ENCODE results near the gene INPP5A. TPM values are rescaled to one million over a fixed set of nuclear protein-coding genes. Genes with fewer than 3 reads are reported as not detected.
A peak's percentile ranks its signal among the peaks of the same experiment; 100 is the strongest.

The INPP5A gene
- total and polyA plus RNA-seq, 9 of the 15 experiments (the other 6 are each of a cell fraction or from before 2014, with no cell fraction given), result 0.66 to 11.6 (median 7.7) TPM

DNA sequence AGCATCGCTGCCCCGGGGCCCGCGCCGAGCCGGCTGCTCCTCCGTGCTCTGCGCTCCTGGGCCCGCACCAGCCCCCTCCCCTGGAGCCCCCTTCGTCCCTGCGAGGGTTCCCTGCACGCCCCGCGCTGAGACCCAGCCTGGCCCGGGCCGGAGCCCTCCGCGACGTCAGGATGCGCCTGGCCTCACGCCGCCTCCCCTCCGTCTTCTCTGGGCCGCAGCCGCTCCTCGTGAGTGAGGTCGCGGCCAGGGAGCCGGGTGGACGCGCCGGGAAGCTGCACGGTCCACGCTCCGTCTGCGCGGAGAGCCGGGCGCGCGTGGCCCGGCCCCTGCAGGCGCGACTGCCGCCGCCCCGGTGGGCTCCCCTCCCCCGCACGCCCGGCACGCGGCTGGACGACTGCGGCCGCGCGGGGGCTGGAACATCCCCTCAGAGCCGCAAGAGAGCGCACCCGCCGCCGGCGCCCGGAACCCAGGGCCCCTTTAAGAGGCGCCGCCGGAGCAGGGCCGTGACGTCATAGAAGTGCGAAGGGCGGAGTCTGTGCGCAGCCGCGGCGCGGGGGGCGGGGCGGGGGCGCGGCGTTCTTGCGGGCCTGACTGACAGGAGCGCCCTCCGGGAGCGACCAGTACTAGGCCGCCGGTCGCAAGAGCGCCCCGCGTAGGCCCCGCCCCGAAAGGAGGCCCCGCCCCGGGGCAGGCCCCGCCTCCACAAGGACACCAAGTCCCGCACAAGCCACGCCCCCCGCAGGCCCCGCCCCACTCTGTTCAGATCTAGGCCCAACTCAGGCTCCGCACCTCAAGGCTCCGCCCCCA lies 507 bp upstream of the INPP5A start (continued):
- TF ChIP-seq, protein P1, sequence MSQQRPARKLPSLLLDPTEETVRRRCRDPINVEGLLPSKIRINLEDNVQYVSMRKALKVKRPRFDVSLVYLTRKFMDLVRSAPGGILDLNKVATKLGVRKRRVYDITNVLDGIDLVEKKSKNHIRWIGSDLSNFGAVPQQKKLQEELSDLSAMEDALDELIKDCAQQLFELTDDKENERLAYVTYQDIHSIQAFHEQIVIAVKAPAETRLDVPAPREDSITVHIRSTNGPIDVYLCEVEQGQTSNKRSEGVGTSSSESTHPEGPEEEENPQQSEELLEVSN (IDR thresholded peaks at IDR 0.05; ENCODE audit: borderline replicate concordance in 1 of 2, extremely low read depth in 1 of 2, insufficient read depth in 1 of 2, insufficient read length in 1 of 2, low read depth in 1 of 2, low read length in 1 of 2, poor library complexity in 1 of 2, severe bottlenecking in 1 of 2), result peak; percentile 61 to 91
- TF ChIP-seq POLR2A (conservative IDR thresholded peaks at IDR 0.05), result no peak
- TF ChIP-seq, protein P2, sequence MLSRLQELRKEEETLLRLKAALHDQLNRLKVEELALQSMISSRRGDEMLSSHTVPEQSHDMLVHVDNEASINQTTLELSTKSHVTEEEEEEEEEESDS (CRISPR knock-in tag; IDR thresholded peaks at IDR 0.05), result no peak
- TF ChIP-seq ZFX (CRISPR knock-in tag; IDR thresholded peaks at IDR 0.05), result peak; percentile 70

DNA sequence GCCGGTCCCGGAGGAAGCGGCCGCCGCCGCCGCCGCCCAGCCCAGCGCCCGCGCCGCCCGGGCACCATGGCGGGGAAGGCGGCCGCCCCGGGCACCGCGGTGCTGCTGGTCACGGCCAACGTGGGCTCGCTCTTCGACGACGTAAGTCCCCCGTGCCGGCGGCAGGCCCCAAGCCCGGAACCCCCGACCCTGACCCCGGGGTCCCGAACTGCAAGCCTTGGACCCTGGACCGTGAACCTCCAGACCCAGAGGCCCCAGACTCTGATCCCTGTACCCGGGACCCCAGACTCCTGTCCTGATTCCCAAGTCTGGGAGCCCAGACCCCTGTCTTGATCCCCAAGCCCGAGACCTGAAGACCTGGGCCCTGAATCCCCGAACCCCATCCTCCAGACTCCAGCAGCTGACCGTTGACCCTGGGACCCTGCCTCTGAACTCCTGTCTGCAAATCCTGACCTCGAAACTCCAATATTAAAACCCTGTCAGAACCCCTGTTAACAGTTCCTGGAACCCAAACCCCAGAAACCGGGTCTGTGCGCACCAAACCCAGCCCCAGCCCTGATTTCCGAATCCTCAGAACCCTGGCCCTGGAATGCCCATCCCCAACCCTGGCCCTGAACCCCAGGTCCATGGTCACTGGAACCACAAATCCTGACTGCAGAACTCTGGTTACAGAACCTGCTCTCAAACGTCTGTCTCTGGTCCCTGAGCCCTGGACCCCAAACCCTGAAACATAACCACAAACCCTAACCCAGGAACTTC lies 623 bp downstream of the INPP5A start:
- Histone ChIP-seq H3K9me3 (replicated peaks; ENCODE audit: control insufficient read depth, insufficient read depth, low read depth, low read length) (no peaks in the 10 kb centered on the region), H3K9ac (ENCODE audit: insufficient read depth in 1 of 2, low read depth in 2 of 2, low read length in 2 of 2) (peak overlapping the region; percentile 59 to 89; a peak in 3 of 4 replicates), H3K36me3 (ENCODE audit: control insufficient read depth, insufficient read depth, low read length) (no peaks in the 10 kb centered on the region), H3K9me1 (ENCODE audit: control insufficient read depth, insufficient read depth, low read length) (no peaks in the 10 kb centered on the region), H3K4me2 (ENCODE audit: insufficient read depth, low read length) (peak overlapping the region; percentile 60), H4K20me1 (replicated peaks; ENCODE audit: control insufficient read depth, insufficient read depth, low read length) (no peaks in the 10 kb centered on the region; the same call in 1 of the 2 replicates), H3K27me3 (ENCODE audit: control insufficient read depth in 2 of 2, insufficient read depth in 2 of 2, low read length in 2 of 2) (peaks cover 0 to 6% of the 10 kb centered on the region in 2 experiments; a peak in 1 of 5 replicates), H3K4me1 (replicated peaks in 1 of 2; ENCODE audit: control insufficient read depth in 2 of 2, insufficient read depth in 2 of 2, low read length in 2 of 2) (peaks cover 11 to 35% of the 10 kb centered on the region in 2 experiments; a peak in 3 of 5 replicates), H3K27ac (ENCODE audit: extremely low read depth, low read depth, low read length) (0 out of 3 replicates have a peak overlapping the region, but pooled peaks have one; percentile 33), H2AFZ (ENCODE audit: low read depth, low read length) (peak overlapping the region; percentile 51), H3K4me3 (peak overlapping the region; percentile 51), H3K79me2 (ENCODE audit: control insufficient read depth, insufficient read depth, low read length) (peaks cover 12% of the 10 kb centered on the region)
- CTCF ChIA-PET (ENCODE audit: low intra/inter-chr PET ratio), result interaction anchor here (1.4 kb wide), 1 partner anchor 99 kb away, joined by 5 read pairs; no protein-coding TSS in a partner anchor
- FAIRE-seq (no peak), DNase-seq (ENCODE audit: extremely low read depth in 1 of 4, low spot score in 3 of 4) (no peak), ATAC-seq (no peak)
- in situ Hi-C loops (cut with MboI) (no loop called here), intact Hi-C loops (cut with micrococcal nuclease) (loop anchor here (10.0 kb wide), 1 partner anchor 97 kb away; no protein-coding TSS in a partner anchor)
- POLR2A ChIA-PET, result interaction anchor here (0.6 kb wide), 1 partner anchor 29 kb away, joined by 5 read pairs; no protein-coding TSS in a partner anchor
- no TSS peak for BruUV-seq (replicated peaks)
- TF ChIP-seq, protein P3, sequence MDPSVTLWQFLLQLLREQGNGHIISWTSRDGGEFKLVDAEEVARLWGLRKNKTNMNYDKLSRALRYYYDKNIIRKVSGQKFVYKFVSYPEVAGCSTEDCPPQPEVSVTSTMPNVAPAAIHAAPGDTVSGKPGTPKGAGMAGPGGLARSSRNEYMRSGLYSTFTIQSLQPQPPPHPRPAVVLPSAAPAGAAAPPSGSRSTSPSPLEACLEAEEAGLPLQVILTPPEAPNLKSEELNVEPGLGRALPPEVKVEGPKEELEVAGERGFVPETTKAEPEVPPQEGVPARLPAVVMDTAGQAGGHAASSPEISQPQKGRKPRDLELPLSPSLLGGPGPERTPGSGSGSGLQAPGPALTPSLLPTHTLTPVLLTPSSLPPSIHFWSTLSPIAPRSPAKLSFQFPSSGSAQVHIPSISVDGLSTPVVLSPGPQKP (CRISPR knock-in tag; IDR thresholded peaks at IDR 0.05), result no peak
- TF ChIP-seq, protein P4, sequence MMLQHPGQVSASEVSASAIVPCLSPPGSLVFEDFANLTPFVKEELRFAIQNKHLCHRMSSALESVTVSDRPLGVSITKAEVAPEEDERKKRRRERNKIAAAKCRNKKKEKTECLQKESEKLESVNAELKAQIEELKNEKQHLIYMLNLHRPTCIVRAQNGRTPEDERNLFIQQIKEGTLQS (IDR thresholded peaks at IDR 0.05), result no peak
- TF ChIP-seq, protein P4 (CRISPR knock-in tag; conservative IDR thresholded peaks at IDR 0.05), result no peak
- TF ChIP-seq ZBTB7A (IDR thresholded peaks at IDR 0.05; ENCODE audit: borderline replicate concordance, control insufficient read depth, low read depth, low read length), result peak; percentile 54; the same call in 1 of the 2 replicates
- 16% methylated on average over 13 of the region's 42 CpGs for WGBS (ENCODE audit: insufficient coverage, low coverage, missing lambda C conversion rate)

Data from K562 (cell line).